ENCODE data around the gene CEP19. TPM values are rescaled to one million over a fixed set of nuclear protein-coding genes. Genes with fewer than 3 reads are reported as not detected.

Gene CEP19
- total RNA-seq, 2 donors from 2014 or later = 1.1 to 1.4 TPM

DNA sequence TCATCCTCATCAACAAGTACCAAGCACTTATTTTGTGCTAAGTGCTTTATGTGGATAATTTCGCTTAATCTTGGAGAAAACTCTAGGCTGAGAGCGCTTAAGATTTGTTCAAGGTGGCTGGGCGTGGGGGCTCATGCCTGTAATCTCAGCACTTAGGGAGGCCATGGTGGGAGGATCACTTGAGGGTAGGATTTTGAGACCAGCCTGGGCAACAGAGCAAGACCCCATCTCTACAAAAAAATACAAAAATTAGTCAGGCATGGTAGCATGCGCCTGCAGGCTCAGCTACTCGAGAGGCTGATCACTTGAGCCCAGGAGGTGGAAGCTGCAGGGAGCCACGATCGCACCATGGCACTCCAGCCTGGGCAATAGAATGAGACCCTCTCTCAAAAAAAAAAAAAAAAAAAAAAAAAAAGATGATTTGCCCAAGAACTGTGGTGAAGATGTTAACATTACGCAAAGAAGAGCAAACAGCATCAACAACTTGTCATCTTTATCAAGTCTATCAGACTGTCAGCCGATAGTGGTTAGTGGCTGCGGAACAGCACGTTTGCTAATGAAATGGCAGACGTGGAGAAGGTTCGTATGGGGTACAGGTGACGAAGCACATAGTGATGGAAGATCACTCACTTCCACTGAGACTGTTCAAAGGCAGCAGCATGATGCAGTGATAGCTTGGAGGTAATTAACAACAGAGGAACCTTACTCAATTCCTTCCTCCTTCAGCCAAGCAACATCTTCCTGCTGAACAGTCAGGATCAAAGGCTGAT is 44.8 kb downstream of the CEP19 start:
- no peak for DNase-seq (ENCODE audit: low spot score)
- Histone ChIP-seq H3K9me3 (no peaks in the 10 kb centered on the region), H3K27ac (no peak overlapping the region), H3K4me1 (peaks cover 0 to 6% of the 10 kb centered on the region in 2 donors), H3K27me3 (no peaks in the 10 kb centered on the region), H3K36me3 (no peaks in the 10 kb centered on the region), H3K4me3 (no peak overlapping the region)
- no peak for TF ChIP-seq CTCF (IDR thresholded peaks at IDR 0.05)

- DNase-seq (ENCODE audit: low spot score) = no peak
- Histone ChIP-seq H3K4me3 (no peak overlapping the region), H3K9me3 (no peaks in the 10 kb centered on the region), H3K4me1 (peaks cover 0 to 6% of the 10 kb centered on the region in 2 donors), H3K27me3 (no peaks in the 10 kb centered on the region), H3K27ac (no peak overlapping the region), H3K36me3 (no peaks in the 10 kb centered on the region)
- no peak for TF ChIP-seq CTCF (IDR thresholded peaks at IDR 0.05)
These were observed 45.8 kb downstream of the CEP19 start for GRCh38 chr3:196666001-196666867.

DNA sequence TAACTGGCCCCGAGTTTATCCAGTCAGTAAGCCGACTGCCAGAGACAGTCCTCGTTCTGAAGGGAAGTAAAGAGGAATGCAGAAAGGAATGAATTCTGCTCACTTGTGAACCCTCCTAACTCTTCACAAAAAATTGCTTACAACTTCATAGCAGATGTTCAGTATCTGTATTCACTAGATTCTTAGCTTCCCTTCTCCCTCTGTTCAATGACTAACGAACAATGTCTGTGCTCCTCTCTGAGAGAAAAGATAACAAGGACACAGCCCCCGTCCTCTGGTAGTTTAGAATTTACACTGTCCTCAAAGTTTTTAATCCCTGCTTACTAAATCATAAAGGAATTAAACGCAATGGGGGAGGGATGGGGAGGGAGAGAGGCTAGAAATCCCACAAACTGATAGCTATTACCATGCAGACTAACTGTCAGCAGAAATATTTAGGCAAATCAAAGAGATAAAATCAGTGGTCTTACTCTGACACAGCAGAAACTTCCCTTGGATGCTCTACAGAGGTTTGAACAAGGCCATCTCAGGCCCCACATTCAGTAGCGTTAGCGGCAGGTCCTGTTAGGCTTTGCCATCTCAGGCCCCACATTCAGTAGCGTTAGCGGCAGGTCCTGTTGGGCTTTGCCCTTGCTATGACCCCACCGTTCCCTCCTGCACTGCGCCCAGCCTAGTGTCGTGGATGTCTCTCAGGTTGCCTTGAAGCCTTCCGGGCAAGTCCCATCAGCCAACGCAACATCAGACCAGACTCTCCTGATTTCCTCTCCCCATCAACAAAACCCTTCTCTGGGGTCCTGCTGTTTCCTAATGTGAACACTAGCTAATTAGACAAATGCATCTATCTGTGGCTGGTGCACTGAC is 49.1 kb downstream of the CEP19 start:
- peaks cover 0 to 6% of the 10 kb centered on the region in 2 donors for H3K4me1 ChIP-seq
- DNase-seq (ENCODE audit: low spot score) = no peak

GRCh38 chr3:196662033-196662432 is 50.0 kb downstream of the CEP19 start:
- H3K36me3 ChIP-seq = no peaks in the 10 kb centered on the region
- DNase-seq (ENCODE audit: low spot score) = no peak
- no peaks in the 10 kb centered on the region for H3K27me3 ChIP-seq
- H3K4me1 ChIP-seq = peaks cover 0 to 6% of the 10 kb centered on the region in 2 donors
- TF ChIP-seq CTCF (IDR thresholded peaks at IDR 0.05) = no peak
- H3K27ac ChIP-seq = no peak overlapping the region
- no peaks in the 10 kb centered on the region for H3K9me3 ChIP-seq
- no peak overlapping the region for H3K4me3 ChIP-seq

More for the DNA sequence above, 49.1 kb downstream of the CEP19 start:
- Histone ChIP-seq H3K36me3 (no peaks in the 10 kb centered on the region), H3K4me3 (no peak overlapping the region), H3K27ac (no peak overlapping the region), H3K27me3 (no peaks in the 10 kb centered on the region), H3K9me3 (no peaks in the 10 kb centered on the region)
- no peak for TF ChIP-seq CTCF (IDR thresholded peaks at IDR 0.05)

- H3K4me3 ChIP-seq = no peak overlapping the region
- no peak for DNase-seq (ENCODE audit: low spot score)
- no peaks in the 10 kb centered on the region for H3K36me3 ChIP-seq
- H3K27me3 ChIP-seq = no peaks in the 10 kb centered on the region
- peaks cover 0 to 6% of the 10 kb centered on the region in 2 donors for H3K4me1 ChIP-seq
- H3K9me3 ChIP-seq = no peaks in the 10 kb centered on the region
- TF ChIP-seq CTCF (IDR thresholded peaks at IDR 0.05) = no peak
- H3K27ac ChIP-seq = no peak overlapping the region
These were observed 50.6 kb downstream of the CEP19 start for GRCh38 chr3:196661400-196661799.

Measured in right atrium auricular region (tissue), 2 donors.